Measurements from ENCODE around the gene ASIC2.

Gene ASIC2

DNA sequence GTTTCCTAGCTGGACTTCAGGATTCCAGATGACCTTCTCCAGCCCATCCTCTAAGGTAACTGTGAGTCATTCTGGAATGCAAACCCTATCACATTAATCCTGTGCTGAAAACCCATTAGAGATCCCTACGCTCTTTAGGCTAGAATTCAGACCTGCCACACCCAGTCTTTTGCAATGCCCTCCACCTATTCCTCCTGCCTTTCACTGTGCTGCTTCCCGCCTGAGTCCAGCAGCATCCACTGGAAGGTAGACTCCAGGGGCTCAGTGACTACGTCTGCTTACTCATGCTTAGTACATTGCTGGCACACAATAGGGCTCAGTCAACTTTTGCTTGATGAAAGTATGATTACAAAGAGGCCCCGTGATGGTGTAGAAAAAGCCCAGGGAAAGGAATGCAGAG is 180.3 kb downstream of the ASIC2 start:
- no peak for DNase-seq

DNA sequence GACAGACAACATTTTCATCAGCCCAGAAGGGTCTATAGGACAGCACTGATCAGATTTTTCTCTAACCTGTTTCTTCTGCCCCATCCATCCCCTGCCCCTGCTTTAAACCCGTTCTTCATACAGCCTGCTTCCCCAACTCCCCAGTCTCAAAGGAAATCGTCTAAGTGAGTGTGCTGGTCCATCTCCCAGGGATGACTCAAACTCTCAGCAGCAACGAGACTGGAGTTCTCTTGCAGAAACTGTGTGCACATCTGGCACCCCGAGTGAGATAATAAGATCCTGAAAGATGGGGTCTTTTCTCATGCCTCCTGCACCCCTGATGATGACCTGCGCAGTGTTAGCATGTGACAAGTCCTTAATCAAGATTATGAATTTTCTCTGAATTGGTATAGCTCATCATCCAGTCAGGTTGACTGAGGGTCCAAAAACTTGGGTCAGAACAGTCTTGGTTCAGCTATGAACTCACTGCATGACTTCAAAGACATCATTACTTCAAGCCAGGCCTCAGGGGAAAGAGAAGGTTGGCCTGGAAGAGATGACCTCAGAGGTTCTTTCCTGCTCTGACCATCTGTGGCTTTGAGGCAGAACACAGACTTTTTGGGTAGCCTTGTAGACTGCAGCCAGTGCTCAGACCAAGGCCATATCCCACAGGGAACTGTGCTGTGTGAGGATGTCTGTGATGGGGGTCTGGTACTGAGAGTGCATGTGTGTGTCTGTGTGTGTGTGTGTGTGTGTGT is 183.6 kb downstream of the ASIC2 start:
- no peak for DNase-seq

DNA sequence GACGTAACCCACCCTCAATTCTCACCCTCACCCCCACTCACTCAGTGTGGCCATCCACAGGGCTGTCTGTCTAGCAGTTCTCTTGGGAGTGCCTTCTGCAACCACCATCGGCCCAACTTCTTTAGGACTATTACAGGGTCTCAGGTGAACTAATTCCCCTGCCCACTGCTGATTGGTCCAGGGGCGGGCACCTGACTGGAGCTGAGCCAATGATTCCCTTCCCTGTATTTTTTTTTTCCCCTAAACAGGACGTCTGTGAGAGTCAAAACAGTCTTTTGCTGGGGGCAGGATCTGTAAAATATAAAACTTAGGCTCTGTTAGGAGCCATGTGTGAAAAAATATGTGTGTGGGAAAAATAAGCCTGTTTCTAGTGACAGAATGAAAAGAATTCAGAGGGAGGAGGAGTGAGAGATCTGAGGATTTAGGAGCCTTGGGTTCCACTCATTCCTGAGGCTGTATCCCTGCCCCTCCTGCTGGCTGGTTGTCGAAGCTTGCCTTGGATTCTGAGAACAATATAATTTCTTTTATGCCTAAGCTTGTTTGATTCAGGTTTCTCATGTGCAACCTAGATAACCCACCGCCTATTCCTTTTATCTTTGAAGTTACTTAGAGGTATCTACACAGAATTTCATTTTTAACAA is 186.4 kb downstream of the ASIC2 start:
- peak; percentile 7 for DNase-seq

DNA sequence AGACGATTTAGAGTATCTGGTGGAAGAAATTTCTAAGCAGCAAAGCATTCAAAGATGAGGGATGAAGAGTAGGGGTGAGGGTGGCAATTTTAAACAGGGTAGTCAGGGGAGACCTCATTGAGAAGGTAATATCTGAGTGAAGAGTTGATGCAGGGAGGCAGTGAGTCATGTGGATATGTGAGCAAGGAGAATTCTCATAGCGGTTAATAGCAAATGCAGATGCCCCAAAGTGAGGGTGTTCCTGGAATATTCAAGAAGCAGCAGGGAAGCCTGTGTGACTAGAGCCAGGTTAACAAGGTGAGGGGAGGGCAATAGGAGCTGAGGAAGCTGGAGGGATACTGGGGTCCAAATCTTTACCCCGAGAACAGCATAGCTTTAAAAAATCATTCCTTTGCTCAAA is 187.2 kb downstream of the ASIC2 start:
- no peak for DNase-seq

DNA sequence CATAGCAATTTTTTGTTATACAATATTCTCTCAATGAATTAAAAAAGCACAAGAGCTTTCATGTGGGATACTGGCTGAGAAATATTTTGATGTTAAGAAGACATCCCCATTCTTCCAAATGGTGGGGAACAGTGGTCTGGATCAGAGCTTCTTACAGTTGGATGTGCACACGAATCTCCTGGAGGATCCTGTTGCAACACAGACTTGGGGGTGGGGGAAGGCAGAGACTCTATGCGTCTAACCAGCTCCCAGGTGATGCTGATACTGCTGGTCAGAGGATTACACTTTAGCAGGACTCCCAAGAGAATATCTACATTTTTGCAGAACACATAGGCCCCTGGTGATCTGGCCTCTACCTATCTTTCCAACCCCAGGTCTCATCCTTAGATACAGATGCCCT is 193.2 kb downstream of the ASIC2 start:
- DNase-seq = no peak

DNA sequence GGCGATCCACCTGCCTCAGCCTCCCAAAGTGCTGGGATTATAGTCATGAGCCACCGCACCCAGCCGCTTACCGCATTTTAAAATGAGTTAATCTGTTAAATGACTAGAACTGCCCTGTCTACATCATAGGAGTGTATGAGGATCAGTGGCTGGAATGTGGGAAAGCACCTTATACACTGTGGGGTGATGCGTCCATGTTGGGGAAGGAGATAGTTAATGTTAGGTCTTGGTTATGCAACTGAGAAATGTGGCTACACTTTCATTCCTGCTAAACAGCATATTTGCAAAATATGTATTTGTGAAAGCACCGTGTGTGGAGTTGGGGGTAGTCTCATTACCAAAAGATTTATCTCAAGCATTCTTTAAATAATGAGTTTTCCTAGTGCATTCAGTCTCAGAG is 193.8 kb downstream of the ASIC2 start:
- DNase-seq = no peak

DNA sequence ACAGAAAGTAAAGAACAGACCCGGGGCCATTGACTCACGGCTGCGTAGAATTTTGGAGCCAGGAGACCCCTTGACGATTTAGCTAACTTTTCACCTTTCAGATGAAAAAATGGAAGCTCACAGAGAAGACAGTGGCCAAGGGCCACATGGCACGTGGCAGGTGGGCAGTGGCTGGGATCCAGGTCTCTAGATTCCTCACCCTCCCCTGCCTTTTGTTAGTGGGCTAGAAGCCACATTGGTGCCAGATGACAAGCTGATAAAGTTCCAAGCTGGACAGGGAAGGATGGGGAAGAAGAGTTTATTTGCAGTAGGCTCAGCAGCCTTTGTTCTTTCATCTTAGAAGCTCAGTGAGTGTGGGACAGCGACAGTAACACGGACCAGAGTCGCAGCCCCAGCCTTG is 195.7 kb downstream of the ASIC2 start:
- DNase-seq = no peak

DNA sequence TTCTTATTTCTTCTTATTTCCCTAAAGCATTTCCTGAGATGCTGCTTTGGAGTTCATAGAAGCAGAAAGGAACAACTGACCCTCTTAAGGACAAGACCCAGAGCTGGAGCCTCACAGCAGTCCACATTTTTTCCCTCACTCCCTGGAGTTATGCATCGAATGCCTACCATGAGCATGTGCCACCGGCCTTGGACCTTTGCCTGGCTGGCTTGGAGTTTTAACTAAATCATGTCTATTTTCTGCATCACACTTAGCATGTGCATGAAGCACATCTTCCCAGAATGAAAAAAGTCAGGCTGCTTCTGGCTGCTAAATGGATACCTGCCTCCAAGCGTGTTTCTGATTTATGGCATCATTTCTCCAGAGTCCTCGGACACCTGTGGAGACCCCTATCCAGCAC is 196.9 kb downstream of the ASIC2 start:
- DNase-seq = no peak

DNA sequence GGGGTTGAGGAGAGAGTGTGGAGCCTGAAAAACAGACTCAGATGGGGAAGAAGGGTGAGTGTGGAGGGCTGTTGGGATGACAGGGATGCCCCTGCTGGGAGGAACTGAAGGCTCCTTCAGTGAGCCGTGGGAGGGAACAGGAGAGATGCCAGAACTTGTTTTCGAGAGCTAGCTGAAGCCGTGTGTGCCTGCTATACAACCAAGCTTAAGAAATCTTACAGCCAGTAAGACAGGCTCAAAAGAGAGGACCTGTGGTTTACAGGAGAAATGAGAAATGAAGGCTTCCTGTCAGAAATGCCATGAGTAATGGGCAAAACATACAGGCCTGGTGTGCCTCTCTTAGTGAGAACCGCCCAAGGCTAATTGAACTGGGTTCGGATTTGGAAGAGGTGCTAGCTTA is 201.8 kb downstream of the ASIC2 start:
- no peak for DNase-seq

DNA sequence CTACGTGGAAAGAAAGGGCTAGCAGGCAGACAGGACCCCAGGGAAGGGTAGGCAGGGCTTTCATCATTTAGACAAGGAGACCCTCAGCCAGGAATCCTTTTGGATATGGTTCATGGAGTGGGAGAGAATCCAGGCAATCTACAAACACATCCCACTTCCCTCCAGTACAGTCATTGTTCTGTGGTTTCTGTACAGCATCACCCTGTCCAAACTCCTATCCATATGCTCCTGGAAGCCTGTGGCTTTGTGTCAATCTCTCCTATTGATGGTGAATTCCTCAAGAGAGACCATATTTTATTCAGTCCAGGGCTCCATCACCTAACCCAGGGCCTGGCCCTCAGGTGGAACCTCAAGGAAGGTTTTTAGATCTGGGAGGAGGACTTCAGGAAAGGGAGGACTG is 202.3 kb downstream of the ASIC2 start:
- DNase-seq = no peak

DNA sequence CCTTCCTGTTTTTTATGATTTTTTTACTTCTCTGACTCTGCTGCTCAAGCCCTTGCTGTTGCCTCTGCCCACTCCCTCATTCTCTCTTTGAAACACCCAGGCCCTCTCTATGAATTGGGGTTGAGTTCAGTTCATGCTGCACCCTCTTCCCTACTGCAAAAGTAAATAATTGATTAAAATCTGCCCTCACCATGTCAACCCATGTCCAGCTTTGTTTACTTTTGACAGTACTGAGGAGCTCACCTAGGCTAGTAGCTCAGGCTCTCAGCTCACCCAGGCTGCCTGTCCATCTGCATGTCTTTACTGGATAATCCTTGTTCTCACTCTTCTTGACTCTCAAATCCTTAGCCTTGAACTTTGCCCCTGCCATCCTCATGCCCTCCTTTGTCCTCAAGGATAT is 206.2 kb downstream of the ASIC2 start:
- no peak for DNase-seq

DNA sequence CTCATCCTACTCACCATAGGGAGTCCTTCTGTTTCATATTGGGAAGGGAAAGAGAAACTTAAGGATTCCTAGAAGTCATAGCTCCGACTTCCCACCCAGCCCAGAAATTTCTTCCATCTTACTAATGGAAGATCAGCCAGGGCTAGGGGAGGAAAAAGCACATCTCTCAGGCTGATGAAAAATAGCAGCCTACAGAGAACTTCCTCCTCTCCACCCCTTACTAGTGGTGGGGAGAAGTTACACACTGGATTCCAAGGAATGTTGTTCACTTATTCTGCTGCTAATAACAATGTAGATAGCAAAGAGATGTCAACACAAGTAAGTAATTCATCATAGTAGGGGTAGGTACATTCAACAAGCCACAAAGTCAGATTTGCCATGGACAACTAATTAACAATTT is 207.1 kb downstream of the ASIC2 start:
- DNase-seq = no peak

DNA sequence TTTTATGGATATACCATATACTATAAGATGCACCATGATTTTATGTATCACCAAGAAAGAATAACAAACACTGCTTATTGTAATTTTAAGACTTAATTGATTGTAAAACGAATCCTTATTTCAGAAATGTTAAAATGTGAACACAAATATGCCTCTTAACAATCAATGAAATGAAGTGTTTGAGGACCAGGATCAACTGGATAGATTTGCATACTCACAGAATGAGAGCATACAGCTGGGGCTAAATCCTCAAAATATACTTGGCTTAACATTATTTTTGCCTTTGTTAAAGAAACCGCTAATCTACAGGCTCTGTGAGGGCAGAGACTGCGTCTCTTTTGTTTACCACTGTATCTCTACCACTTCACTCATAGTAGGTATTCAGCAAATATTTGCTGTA is 207.8 kb downstream of the ASIC2 start:
- no peak for DNase-seq

DNA sequence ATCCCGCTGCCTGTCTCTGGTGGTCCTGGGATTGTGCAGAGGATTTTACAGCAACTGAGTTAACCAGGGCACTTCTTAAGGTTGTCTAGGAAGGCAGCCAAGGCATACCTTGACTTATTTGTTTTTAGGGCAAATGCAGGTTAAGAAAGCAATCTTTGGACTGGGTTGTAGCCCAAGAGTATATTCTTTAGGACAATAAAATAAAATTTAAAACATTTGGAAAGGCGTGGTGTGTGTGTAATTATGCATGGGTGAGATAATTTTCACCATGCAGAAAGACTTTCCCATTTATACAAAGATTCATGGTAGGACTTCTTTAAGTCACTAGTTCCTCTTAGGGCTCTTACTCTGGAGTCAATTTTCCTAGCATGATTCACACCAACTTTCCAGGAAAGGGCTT is 208.3 kb downstream of the ASIC2 start:
- DNase-seq = no peak

DNA sequence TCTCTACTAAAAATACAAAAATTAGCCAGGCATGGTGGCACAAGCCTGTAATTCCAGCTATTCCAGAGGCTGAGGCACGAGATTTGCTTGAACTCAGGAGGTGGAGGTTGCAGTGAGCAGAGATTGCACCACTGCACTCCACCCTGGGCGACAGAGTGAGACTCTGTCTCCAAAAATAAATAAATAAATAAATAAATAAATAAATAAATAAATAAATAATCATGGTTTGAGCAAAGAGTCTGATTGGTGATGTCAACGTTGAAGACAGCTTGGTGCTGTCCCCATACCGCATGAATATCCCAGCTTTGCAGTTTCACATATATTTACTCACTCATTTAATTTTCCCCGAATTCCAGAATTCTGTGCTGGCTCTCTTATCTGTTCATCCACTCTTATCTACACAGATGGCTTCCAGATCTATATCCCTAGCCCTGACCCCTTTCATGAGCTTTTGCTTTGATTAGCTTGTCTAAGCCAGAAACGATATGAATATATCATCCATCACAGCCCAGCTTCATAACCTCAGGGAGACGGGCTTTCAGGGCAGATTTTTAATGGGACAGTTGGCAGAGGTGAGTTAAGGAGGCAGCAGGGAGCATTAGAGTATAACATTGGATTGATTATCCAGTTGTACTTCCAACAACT is 210.4 kb downstream of the ASIC2 start:
- DNase-seq = no peak

DNA sequence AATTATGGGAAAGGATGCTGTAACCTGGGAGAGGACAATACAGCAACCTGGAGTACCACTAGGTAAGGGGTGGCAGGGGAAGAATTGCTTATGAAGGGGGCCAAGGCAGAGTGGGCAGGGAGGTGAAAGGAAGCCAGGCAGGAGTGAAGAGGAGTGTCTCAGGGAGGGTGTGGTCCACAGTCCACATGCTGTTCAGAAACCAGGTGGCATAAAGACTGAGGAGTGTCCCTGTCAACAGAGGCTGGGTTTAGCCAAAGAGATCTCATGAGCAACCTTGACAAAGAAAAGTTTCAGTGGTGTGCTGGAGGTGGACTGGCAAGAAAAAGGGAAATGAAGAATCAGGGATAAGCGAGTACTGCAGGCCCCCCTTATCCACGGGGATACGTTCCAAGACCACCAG is 213.0 kb downstream of the ASIC2 start:
- no peak for DNase-seq

DNA sequence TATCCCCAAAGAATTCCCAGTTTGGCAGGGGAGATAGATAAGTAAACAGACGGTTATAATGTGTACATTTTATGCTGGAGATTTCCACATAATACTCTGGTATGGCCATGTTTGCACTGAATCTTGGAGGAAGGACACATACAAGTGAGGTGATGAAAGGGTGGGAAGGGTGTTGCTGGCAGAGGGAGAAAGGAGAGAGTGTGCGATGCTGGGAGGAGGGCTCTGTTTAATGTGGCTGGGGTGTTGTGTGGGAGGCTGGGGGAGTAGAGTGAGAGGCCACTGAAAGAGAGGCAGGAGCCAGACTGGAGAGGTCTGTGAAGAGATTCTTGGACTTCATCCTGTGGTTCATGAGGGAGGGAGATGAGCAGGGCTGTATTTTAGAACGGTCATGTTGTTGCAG is 213.9 kb downstream of the ASIC2 start:
- no peak for DNase-seq

DNA sequence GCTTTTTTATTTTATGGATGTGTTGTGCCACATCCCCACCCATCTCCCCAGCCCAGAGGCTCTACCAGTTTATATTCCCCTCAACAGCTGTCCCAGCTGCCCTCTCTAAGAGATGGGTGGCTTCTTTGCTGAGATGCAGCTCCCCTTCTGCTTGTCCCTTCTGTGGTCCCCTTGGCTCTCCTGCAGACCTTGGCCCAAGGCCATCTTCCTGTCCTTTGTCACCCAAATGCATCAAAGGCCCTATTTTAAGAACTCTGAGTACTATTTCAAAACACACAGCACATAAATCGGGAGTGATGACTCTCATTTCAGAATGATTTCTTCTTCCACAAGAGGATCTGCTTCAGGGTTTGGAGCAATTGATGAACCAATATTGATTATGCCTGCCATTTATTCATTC is 216.1 kb downstream of the ASIC2 start:
- no peak for DNase-seq

DNA sequence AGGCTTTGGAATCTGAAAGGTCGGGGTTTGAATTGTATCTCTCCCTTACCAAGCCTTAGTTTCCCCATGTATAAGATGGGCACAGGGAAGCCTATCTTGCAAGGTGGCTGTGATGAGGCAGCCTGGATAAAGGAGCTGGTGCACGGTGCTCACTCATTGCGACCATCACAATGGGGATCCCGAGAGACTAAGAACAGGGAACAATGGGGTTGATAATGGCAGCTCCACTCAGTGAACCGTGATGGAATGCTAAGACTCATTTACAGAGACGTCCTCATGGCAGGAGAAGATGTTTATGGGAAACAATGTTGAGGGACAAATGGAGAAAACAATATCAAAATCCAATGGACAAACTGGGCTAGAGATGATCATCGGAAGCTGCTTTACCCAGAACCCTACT is 219.7 kb downstream of the ASIC2 start:
- DNase-seq = no peak

DNA sequence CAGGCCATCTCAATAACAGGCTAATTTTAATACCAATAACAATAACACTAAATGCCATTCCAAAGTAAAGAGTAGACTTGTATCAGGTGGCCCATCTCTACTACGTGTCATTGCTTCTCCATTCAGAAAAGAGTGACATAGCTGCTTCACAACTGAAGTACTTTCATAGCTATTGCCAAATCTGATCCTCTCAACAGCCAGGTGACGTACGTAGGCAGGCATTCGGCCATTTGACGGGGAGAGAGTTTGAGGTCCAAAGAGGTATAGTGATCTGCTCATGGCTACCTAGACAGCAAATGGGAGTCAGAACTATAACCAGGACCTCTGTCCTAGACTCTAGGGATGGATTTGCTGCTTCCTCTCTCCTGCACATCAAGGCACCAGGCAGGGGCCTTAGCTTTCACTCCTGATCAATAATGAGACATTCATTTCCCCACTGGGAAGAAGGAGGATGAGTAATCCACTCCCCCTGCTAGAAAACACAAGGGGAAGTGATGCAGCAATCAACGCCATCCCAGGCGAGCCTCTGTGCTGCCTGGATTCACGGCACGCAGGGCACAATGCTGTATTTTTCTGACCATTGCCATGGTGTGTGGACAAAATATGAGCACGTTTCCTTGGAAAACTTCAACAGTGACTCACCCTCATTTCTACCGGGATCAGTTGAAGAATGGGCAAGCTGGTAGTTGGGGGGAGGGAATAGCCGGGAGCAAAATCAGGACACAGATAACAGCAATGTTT is 220.5 kb downstream of the ASIC2 start:
- DNase-seq = no peak

DNA sequence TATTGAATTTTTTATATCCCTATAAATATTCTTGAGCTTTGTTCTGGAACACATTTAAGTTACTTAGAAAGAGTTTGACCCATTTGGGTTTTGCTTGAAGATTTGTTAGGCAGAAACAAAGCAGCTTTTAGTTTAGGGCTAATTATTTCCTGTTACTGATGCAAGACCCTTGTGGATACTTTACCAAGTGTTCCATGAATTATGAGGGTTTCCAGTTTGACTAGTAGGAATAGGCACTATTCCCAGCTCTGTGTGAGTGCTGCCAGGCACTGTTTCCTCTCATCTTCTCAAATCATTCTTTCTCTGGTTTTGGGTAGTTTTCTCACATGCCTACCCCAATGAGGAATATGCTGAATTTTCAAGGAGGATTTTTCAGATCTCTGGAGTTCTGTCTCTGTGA is 221.4 kb downstream of the ASIC2 start:
- no peak for DNase-seq

DNA sequence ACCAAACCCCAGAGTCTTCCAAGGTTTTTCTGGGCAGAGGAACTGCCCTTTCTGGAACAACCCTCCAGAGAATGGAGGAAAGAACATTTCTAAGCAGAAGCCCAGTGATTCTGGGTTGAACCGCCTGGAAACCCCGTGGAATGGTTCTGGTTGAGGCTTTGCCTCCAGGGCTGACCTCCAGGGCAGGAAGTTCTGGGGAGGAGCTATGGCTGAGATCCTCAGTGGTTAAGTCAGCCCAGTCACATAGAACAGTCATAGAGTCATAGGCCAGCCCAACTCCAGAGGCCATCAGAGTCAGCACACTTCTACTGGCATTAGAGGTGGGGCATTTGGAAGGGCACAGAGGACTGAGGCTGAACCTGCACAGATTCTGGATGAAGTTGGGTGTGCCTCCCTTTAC is 235.5 kb downstream of the ASIC2 start:
- no peak for DNase-seq

DNA sequence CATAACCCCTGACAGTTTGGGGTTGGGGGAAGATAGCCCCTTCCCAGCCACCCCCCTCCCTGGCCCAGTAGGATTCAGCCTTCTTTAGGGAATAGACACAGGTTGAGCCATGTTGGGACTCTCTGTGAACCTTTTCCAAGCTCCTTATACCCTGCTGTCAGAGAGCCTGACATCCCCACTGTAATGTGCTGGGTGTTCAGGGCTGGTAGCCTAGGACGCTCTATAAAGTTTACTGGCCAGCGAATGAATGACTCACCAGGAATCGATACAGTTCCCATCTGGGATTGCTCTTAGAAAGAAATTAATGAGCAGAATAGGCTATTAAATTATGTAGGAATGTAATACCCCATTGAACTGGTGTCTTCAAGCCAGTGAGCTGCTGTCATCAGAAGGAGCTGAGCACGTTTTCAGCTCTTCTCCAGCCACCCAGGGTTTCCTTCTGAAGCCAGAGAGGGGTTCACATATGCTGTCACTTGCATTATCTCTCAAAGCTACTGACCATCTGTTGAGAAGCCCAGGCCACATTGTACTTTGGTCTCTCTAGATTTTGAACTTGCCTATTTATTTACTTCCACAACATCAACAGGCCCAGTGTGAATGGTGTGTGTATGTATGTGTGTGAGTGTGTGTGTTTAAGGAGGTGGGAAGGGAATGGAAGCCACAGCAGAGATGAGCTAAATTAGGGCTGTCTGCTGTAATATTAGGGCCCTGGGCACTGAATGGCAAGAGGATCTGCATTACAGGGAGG is 236.5 kb downstream of the ASIC2 start:
- no peak for DNase-seq
